AG04450 (cell line): ENCODE results near the gene GNG2. TPM values are rescaled to one million over a fixed set of nuclear protein-coding genes. Genes with fewer than 3 reads are reported as not detected.

ENCODE experiments used
- CTCF ChIA-PET: fragments of 300-600, 350-600 bp; formaldehyde crosslinking; extraction: SDS; loops from one replicate; lab custom pipeline; 2022; ENCODE audit warnings: antibody characterized with exemption, inconsistent platforms; lab: Charles Lee
- POLR2A ChIA-PET: fragments of 350-600 bp; formaldehyde crosslinking; extraction: SDS; loops from one replicate; lab custom pipeline; 2021; ENCODE audit warnings: antibody characterized with exemption, inconsistent platforms; lab: Yijun Ruan, JAX
- DNase-seq: peaks from one replicate; pipeline ENCODE4 v3.0.0-alpha.2; 2011; ENCODE audit warnings: low read depth, low spot score
- H3K27ac ChIP-seq: one replicate; pipeline ENCODE4 v1.5.1; 2012; ENCODE audit warnings: low read depth, low read length, control low read depth
- H3K27me3 ChIP-seq: one replicate; pipeline ENCODE4 v1.6.0; 2012; ENCODE audit warnings: low read length; ENCODE audit not compliant: control insufficient read depth, insufficient read depth
- H3K4me3 ChIP-seq: 2 replicates; pipeline ENCODE4 v1.5.1; 2011; ENCODE audit warnings: mild to moderate bottlenecking, low read depth, low read length, control low read depth
- H3K9me3 ChIP-seq: 2 replicates; pipeline ENCODE4 v1.5.1; 2012; ENCODE audit warnings: low read length; ENCODE audit not compliant: control insufficient read depth, insufficient read depth
- CTCF ChIP-seq: IDR thresholded peaks from 2 replicates; pipeline ENCODE4 v1.5.1; 2011; ENCODE audit warnings: low read depth, low read length, control low read depth, inconsistent platforms
- polyA plus RNA-seq: library from polyadenylated mRNA; depleted of rRNA; stranded (reverse); fragments of >200 nt; gene quantifications from 2 replicates; pipeline ENCODE4 v1.2.3, GENCODE V29; 2011

GNG2 gene
- polyA plus RNA-seq, 1 experiment = 83.9 TPM

- ChIA-PET POLR2A (no interaction called here), CTCF (interaction anchor here (5.5 kb wide), 1 partner anchor 10 kb away, joined by 52 read pairs; no protein-coding TSS in a partner anchor)
- no peak for DNase-seq
- TF ChIP-seq CTCF = no peak
- Histone ChIP-seq H3K27me3 (peaks cover 3% of the 10 kb centered on the region), H3K4me3 (no peak overlapping the region), H3K27ac (no peak overlapping the region), H3K9me3 (no peaks in the 10 kb centered on the region)
Measured at GRCh38 chr14:51969852-51970540, 109.6 kb downstream of the GNG2 start.

DNA sequence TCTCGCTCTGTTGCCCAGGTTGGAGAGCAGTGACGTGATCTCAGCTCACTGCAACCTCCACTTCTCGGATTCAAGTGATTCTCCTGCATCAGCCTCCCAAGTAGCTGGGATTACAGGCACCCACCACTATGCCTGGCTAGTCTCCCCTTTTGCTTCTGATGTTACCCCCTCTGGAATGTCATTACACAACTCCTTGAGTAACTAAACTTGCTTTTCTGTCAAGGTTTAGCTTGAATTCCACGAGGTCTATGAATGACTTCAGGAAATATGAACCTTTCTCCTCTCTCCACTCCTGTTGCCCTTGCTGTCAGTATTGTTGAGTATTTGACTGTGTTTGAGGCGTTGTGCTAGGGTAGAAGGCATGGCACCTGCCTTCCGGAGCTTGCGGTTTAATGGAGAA lies 112.2 kb downstream of the GNG2 start:
- no peak overlapping the region for H3K27ac ChIP-seq
- H3K4me3 ChIP-seq = no peak overlapping the region
- no peak for DNase-seq
- CTCF ChIA-PET = no interaction called here
- POLR2A ChIA-PET = no interaction called here
- H3K27me3 ChIP-seq = peaks cover 3% of the 10 kb centered on the region
- no peaks in the 10 kb centered on the region for H3K9me3 ChIP-seq
- TF ChIP-seq CTCF = no peak

GRCh38 chr14:51977075-51977474 lies 116.7 kb downstream of the GNG2 start:
- DNase-seq = no peak
- ChIA-PET CTCF (interaction anchor here (4.5 kb wide), 1 partner anchor 197 kb away, joined by 56 read pairs; no protein-coding TSS in a partner anchor), POLR2A (no interaction called here)
- H3K27ac ChIP-seq = no peak overlapping the region
- no peak for TF ChIP-seq CTCF
- H3K27me3 ChIP-seq = peaks cover 2% of the 10 kb centered on the region
- H3K4me3 ChIP-seq = no peak overlapping the region
- no peaks in the 10 kb centered on the region for H3K9me3 ChIP-seq

- Histone ChIP-seq H3K27ac (no peak overlapping the region), H3K27me3 (peaks cover 2% of the 10 kb centered on the region), H3K4me3 (no peak overlapping the region), H3K9me3 (peaks cover under 1% of the 10 kb centered on the region; the same call in 1 of the 2 replicates)
- DNase-seq = no peak
- TF ChIP-seq CTCF = no peak
- ChIA-PET POLR2A (interaction anchor here (0.6 kb wide), 1 partner anchor 1021 kb away, joined by 4 read pairs; no protein-coding TSS in a partner anchor), CTCF (interaction anchor here (0.7 to 4.5 kb wide), 48 partner anchors 9 to 719 kb away, joined by 3 to 56 read pairs (median 4); partner anchors contain the start of genes FRMD6 and GNG2)
Measured at GRCh38 chr14:51978681-51979085, 118.3 kb downstream of the GNG2 start.
